Measurements from ENCODE around the gene TUBB4A.

DNA sequence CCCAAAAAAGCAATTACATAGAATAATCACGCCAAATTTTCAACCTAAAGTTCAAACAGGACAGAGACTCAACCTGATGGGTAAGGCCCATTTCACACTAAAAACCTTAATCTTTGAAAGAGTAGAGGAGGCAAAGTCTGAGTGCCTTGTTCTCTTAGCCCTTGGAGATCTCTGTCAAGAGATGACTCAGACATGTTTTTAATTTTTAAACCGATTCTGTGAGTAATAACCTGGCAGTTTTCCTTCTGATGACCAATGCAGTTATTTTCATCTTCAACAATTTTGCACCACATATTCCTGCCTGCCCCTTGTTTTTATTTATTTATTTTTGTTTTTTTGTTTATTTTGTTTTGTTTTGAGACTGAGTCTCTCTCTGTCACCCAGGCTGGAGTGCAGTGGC lies 17.2 kb upstream of the TUBB4A start:
- TF ChIP-seq, protein P1, sequence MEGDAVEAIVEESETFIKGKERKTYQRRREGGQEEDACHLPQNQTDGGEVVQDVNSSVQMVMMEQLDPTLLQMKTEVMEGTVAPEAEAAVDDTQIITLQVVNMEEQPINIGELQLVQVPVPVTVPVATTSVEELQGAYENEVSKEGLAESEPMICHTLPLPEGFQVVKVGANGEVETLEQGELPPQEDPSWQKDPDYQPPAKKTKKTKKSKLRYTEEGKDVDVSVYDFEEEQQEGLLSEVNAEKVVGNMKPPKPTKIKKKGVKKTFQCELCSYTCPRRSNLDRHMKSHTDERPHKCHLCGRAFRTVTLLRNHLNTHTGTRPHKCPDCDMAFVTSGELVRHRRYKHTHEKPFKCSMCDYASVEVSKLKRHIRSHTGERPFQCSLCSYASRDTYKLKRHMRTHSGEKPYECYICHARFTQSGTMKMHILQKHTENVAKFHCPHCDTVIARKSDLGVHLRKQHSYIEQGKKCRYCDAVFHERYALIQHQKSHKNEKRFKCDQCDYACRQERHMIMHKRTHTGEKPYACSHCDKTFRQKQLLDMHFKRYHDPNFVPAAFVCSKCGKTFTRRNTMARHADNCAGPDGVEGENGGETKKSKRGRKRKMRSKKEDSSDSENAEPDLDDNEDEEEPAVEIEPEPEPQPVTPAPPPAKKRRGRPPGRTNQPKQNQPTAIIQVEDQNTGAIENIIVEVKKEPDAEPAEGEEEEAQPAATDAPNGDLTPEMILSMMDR (IDR thresholded peaks at IDR 0.05; ENCODE audit: insufficient read depth, low read length, poor library complexity, severe bottlenecking), result no peak
- TF ChIP-seq EZH2phosphoT487 (conservative IDR thresholded peaks at IDR 0.05; ENCODE audit: low read length), result no peak
